Measurements from ENCODE around the gene PARP3.
"Not testable (repeated sequence)": the region's sequence is repeated elsewhere in the genome, so short reads cannot be mapped to it uniquely, and the experiment has no call there.

Gene PARP3
- total RNA-seq: 10.1 to 17.8 (median 12.7) reads per million in 4 experiments

- DNase-seq: peak; percentile 98
Measured at GRCh38 chr3:51941798-51942602, at the start of gene PARP3, which contains the start of gene RRP9. Gene PARP3, plus strand, starts transcription at chr3:51942363. Its CDS starts 993 bp downstream, at chr3:51943356. Gene RRP9, minus strand, starts transcription at chr3:51941904. Its CDS starts 37 bp downstream, at chr3:51941867.

DNA sequence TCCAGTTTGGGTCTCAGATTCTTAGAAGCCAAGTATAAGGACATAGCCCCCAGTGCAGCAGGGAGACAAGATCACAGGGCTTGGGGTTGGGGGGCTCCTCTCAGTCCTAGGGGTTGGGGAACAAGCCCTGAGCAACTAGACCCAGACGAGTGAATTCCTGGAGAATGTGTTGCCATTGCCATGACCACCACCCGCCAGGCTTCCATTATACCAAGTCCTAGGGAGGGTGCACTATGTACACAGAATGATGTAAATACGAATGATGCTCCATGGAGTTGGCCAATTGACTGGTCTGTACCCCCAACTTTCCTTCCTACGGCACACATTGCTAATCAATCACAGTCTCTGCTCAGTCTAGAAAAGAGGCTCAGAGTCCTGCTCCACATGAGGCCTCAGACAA, 47.8 kb upstream of the PARP3 start:
- no peak for DNase-seq

DNA sequence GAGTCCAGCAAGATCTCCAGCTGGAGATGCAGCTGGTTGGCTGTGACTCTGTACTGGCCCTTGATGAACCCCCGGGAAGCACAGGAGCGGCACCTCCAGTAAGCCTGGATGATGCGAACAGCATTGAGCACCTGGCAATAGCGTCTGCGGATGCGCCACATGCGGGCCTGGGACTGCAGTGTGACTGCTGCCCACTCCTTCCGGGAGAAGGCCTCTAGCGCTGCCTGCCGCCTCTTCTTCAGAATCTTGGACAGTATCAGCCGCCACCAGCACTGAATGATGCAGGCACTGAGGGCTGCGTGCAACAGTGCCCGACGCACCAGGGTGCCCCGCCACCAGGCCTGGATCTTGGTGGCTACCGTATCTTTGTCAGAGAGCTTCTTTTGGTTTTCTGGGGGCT, 47.2 kb upstream of the PARP3 start:
- DNase-seq: no peak

DNA sequence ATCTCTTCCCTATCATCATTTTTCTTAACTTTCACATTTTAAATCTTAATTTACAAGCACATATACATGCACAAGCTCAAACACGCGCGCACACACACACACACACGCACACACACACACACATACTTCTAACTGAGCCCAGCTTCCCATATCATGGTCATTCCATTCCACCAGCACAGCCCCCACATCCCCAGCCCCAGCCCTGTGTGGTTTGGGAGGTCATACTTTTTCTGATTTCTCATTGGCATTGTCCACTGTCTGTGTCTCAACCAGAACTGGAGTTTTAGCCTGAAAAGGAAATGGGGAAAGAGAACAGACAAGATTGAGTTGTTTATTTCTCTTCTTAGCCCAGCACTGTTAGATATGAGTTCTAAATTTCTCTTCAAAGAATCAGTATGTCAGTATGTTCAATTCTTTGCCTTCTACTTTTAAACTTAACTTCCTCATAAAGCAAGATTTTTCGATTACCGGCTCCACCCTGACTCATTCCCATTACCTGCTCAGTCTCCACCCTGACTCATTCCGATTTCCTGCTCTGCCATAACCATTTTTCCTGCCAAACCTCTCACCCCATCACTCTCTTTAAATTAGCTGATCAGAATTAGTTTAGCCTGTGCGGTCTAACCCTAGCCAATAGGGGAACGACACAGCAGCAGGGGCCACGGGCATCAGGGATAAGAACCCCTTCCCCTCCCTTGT, 45.4 kb upstream of the PARP3 start:
- no peak for DNase-seq

DNA sequence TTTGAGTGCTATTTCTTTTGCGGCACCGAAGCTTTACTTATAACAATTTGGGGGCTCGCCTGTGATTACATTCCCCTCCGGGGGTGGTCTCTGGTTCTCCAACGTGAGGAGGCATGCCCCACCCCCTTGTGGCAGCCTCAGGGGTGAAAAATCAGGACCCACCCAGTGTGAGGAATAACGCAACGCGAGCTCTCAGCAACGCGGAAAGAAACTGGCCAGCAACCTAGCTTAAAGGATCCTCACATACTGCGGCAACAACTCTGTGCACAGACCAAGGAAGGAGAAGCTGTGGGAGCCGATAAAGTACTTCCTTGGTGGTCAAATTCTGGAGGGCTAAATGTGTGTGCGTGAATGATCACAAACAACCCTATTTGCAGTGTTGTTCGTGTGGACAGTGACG, 44.8 kb upstream of the PARP3 start:
- DNase-seq: no peak

DNA sequence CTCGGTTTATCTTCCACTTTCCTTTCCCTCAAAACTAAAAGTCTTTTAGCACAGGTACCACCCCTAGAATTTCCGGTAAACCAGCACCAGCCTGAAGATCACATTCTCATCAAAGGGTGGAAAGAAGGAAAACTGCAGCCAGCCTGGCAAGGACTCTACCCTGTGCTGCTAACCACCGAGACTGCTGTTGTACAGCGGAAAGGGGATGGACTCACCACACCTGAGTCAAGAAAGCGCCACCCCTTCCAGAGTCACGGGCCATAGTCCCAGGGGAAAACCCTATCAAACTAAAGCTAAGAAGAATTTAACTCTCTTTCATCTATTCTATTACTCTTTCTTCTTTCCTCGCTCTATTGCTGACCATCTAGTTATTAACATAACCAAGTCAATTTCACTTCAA, 42.1 kb upstream of the PARP3 start:
- DNase-seq: not testable (repeated sequence)

GRCh38 chr3:51902361-51902760, 39.8 kb upstream of the PARP3 start:
- DNase-seq: not testable (repeated sequence)

GRCh38 chr3:51904034-51904823, 37.9 kb upstream of the PARP3 start:
- DNase-seq: no peak

DNA sequence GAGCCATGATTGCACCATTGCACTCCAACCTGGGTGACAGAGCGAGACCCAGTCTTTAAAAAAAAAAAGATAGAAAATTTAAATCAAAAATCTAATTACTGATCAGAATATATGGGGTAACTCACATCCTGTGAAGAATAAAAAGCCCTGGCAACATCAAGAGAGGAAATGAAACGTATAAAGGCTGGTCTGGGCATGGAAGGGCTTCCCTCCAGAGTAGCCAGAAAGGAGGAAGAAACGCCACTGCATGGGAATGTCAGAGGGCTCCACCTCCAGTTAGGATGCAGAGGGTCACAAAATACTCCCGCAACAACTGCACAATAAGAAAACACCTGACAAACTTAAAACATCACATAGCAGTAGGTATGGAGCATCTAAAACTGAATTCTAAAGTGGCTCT, 34.1 kb upstream of the PARP3 start:
- DNase-seq: no peak

DNA sequence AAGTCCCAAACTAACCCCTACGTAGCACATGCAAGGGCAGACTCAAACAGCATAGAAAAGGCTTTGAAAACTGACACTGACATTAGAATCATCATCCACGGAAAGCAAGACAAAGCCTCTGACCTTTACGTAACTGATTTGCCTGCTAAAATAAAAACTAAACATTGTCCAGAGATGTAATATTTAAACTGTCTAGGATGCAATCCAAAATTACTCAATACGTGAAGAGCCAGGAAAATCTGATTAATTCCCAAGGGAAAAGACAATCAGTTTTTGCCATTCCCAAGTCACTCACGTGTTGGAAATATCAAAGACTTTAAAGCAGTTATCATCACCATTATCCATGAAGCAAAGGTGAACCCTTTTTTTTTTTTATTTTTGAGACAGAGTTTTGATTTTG, 25.7 kb upstream of the PARP3 start:
- DNase-seq: no peak

GRCh38 chr3:51921081-51921578, 21.0 kb upstream of the PARP3 start:
- DNase-seq: no peak

DNA sequence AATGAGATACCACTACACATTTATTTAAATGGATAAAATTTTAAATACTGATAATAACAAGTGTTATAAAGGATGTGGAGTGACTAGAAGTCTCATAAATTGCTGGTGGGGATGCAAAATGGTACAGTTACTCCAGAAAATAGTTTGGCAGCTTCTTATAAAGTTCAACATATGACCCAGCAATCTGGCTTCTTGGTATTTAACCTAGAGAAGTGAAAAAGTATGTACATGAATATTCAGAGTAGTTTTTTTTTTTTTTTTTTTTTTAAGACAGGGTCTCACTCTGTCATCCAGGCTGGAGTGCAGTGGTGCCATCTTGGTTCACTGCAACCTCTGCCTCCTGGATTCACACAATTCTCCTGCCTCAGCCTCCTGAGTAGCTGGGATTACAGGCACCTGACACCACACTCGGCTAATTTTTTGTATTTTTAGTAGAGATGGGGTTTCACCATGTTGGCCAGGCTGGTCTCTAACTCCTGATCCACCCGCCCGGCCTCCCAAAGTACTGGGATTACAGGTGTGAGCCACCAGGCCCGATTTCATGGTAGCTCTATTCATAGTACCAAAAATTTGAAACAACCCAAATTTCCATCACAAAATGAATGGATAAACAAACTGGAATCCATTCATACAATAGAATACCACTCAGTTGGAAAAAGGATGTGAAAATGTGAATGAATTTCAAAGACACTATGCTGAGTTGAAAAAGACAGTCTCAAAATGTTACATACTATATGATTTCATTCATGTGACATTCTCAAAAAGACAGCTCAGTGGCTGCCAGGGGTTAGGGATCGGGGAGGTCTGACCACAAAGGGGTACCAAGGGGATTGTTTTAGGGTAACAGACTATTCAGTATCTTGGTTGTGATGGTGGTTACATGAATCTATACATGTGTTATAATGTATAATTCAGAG, 14.8 kb upstream of the PARP3 start:
- DNase-seq: no peak

GRCh38 chr3:51928438-51928837, 13.7 kb upstream of the PARP3 start:
- DNase-seq: no peak

- DNase-seq: not testable (repeated sequence)
Measured at GRCh38 chr3:51928981-51929380, 13.2 kb upstream of the PARP3 start.

DNA sequence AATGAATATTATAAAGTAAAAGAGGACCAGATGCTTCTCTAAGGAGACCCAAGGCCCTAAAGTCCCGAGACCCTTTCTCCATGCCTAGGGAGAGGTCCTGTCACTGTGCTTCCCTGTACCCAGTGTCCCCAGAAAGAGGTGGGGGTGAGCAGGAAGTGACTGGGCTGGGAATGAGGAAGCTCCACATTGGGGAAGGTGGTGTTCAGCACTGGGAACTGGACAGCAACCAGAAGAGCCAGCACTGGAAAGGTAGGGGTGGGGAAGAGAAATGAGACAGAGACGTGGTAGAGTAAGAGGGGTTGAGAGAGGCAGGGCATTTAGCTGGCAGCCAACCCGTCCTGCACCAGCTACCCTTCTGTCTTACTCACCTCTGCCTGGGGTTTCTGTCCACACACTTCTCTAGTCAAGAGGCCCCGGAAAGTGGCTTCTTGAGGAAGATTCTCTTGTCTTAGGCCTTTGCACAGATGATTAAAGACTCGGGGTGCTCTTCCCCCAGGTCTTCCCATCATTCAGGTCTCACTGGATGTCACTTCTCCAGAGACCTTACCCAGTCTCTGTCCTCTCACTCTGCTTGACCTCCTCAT, 12.7 kb upstream of the PARP3 start:
- DNase-seq: no peak

- DNase-seq: no peak
Measured at GRCh38 chr3:51930439-51930838, 11.7 kb upstream of the PARP3 start.

GRCh38 chr3:51931756-51932155, 10.4 kb upstream of the PARP3 start:
- no peak for DNase-seq

DNA sequence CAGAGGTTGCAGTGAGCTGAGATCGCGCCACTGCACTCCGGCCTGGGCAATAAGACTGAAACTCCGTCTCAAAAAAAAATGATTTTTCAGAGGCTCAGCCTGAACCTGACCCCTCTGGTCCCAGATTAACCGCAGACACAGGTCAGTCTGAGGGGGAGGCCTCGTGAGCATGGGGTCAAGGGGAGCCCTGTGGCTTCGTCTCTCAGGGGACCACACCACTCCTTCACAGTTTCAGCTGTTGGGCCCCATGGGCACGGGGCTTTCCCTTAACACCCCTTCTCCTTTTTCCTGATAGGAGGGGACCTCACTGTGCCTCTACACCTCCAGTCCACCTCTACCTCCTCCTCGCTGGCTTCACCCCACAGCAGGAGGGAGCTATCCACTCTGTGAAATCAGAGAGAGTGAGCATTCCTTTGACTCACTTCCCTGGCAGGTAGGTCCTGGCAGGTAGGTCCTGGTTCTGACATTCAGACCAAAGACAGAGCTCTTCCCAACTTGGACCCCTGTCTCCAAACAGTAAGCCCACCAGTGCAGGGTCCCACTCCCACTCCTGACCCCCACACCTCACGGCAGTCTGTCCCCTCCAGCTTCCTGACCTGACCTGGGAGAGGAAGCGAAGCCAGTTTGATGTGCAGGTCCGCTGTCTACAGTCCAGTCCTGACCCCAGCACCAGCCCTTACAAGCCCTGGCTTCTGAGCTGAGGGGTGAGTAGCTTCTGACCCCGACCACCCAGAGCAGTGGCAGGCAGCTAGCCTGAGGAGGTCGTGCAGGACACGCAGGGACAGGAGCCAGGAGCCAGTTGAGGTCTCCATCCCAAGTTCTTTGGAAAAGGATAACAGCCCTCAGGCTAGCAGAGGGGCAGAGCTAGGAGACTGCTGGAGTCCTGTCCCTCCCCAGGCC, 9.4 kb upstream of the PARP3 start:
- no peak for DNase-seq

- no peak for DNase-seq
Measured at GRCh38 chr3:51933471-51934138, 8.6 kb upstream of the PARP3 start.

Measured in effector CD8-positive, alpha-beta T cell (primary cell).